ENCODE results near the gene ERN1.
"Not testable (repeated sequence)": the region's sequence is repeated elsewhere in the genome, so short reads cannot be mapped to it uniquely, and the experiment has no call there.

GRCh38 chr17:64179024-64179423 is 49.1 kb upstream of the ERN1 start:
- not testable (repeated sequence) for TF ChIP-seq CTCF (IDR thresholded peaks at IDR 0.05); USF2 (CRISPR knock-in tag; IDR thresholded peaks at IDR 0.05); RELA (CRISPR knock-in tag; IDR thresholded peaks at IDR 0.05; ENCODE audit: borderline replicate concordance); ETV6 (CRISPR knock-in tag; IDR thresholded peaks at IDR 0.05)

All from WTC11 (cell line).